SK-N-MC (cell line): ENCODE results near the gene ADGRB2.

Experiments
- EZH2 ChIP-seq: fragments of 200-600 bp; sonication (generic); IDR thresholded peaks from one replicate; pipeline ENCODE4 v1.6.1; 2017; ENCODE audit warnings: antibody characterized with exemption
- FOXP2 ChIP-seq: optimal IDR thresholded peaks from 2 replicates; pipeline ENCODE3; 2011; ENCODE audit warnings: mild to moderate bottlenecking, moderate library complexity; ENCODE audit not compliant: insufficient read depth; ENCODE audit errors: extremely low read length, control extremely low read depth
- POLR2AphosphoS5 ChIP-seq: IDR thresholded peaks from 2 replicates; pipeline ENCODE4 v1.6.1; 2012; ENCODE audit warnings: mild to moderate bottlenecking, low read depth, low read length, borderline replicate concordance

DNA sequence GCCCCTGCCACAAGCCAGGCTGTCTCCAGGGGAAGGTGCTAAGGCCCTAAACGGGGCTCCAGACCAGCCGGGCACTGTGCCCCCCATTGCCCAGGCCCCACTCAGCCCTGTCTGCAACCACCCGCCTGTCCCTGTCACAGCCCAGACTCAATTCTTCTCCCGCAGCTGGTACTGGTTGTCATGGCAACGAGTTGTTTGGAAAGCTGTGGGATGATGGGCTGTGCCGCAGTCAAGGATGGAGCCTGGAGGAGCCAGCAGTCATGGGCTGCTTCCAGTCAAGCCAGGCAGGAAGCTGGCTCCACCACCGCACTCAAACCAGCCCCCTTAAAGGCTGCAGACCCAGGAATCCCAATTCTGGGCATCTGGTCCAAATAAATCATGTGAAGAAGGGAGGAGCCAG, 47.5 kb upstream of the ADGRB2 start:
- TF ChIP-seq POLR2AphosphoS5 (no peak), EZH2 (no peak), FOXP2 (no peak)
